ENCODE results near the gene RIOX2.

DNA sequence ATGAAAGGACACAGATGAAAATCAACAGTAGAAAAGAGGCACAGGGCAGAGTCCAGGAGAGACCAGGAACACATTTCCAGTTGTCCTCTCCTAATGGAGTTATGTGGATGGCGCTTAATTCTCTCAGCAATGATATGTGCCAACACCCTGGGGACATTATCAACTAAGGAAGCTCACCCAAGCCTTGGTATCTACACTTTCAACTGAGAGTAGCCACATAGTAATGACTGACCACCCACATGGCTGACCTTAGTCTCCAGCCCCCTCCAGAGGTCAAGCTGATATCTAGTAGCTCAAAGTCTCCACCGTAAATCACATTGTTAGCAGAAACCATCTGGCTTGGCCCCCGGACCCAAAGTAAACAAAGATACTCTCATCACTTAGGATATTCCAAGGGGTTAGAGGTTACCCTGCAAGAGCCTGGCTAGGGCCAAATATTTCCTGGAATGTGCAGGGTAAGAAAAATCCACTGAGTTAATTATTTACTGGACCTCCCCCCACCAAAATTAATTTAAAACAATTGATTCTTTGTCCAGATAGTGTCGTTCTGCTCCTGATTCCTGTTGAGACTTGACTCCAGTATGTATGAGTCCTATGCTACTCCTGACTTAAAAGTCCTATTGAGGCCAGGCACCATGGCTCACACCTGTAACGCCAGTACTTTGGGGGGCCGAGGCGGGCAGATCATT, 38.1 kb upstream of the RIOX2 start:
- TF ChIP-seq, protein P1, sequence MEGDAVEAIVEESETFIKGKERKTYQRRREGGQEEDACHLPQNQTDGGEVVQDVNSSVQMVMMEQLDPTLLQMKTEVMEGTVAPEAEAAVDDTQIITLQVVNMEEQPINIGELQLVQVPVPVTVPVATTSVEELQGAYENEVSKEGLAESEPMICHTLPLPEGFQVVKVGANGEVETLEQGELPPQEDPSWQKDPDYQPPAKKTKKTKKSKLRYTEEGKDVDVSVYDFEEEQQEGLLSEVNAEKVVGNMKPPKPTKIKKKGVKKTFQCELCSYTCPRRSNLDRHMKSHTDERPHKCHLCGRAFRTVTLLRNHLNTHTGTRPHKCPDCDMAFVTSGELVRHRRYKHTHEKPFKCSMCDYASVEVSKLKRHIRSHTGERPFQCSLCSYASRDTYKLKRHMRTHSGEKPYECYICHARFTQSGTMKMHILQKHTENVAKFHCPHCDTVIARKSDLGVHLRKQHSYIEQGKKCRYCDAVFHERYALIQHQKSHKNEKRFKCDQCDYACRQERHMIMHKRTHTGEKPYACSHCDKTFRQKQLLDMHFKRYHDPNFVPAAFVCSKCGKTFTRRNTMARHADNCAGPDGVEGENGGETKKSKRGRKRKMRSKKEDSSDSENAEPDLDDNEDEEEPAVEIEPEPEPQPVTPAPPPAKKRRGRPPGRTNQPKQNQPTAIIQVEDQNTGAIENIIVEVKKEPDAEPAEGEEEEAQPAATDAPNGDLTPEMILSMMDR (IDR thresholded peaks at IDR 0.05): no peak
- no peak for TF ChIP-seq POLR2A (IDR thresholded peaks at IDR 0.05)
